Activated CD4-positive, alpha-beta T cell treated with anti-CD3 and anti-CD28 coated beads, Interleukin-2, amount 50 U/mL, for 16 hours (primary cell): Measurements from ENCODE around the gene SLC66A2.

ENCODE experiments used
- DNase-seq: peaks from one replicate; pipeline ENCODE4 v3.0.0-alpha.2; 2020

The SLC66A2 gene

DNA sequence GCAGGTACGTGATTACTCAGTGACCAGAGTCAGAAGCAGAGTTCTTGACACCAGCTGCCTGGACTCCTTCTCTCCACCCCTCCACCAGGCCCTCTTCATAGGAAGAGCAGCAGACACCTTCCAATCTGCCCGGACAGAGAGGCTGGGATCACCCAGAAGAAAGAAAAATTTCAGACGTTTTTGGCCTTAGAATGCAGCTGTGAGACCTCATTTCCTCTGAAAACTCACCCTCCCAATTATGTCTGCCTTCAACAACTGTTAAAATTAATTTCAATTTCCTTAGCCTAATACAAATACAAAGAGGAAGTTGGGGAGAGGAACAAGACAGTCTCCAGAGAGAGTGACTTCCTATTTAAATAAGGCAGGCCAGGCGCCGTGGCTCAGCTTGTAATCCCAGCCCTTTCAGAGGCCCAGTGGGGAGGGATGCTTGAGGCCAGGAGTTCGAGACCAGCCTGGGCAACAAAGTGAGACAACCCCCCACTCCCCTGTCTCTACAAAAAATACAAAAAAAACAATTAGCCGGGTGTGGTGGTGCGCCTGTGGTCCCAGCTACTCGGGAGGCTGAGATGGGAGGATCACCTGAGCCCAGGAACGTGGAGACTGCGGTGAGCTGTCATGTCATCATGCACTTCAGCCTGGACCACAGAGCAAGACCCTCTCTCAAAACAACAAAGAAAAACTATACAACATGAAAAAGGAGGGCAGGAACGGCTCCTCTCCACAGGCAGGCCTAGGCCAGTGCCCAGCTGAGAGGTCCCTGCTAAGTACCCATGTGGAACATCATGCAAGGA, 1.6 kb downstream of the SLC66A2 start:
- DNase-seq, result no peak

GRCh38 chr18:79948719-79949411, 2.6 kb downstream of the SLC66A2 start:
- no peak for DNase-seq

GRCh38 chr18:79947881-79948610, 3.4 kb downstream of the SLC66A2 start:
- no peak for DNase-seq

GRCh38 chr18:79947054-79947755, 4.2 kb downstream of the SLC66A2 start:
- DNase-seq, result no peak

- DNase-seq, result no peak
Measured at GRCh38 chr18:79945118-79946042, 6.1 kb downstream of the SLC66A2 start.

GRCh38 chr18:79944746-79945117, 6.7 kb downstream of the SLC66A2 start:
- DNase-seq, result no peak

- DNase-seq, result peak; percentile 50
Measured at GRCh38 chr18:79944126-79944731, 7.2 kb downstream of the SLC66A2 start.

- DNase-seq, result no peak
Measured at GRCh38 chr18:79943608-79944125, 7.8 kb downstream of the SLC66A2 start.

GRCh38 chr18:79942786-79943607, 8.5 kb downstream of the SLC66A2 start:
- no peak for DNase-seq

DNA sequence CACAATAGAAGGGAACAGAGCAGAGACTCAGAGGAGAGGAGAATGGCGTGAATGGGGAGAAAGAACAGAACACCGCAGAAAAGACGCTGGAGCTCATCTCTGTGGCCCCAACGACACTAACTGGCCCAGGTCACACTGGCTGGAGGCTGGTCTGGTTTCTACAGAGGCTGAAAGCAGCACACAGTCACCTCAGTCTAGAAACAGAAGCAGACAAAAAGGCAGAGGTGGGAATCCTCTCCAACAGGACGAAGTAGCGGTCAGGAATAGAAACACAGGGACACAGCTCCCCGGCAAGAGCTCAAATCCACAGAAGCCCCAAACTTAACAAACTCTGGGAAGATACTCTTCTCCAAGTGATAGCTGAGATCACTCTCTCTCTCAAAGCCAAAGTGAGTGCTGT, 9.2 kb downstream of the SLC66A2 start:
- no peak for DNase-seq

- DNase-seq, result no peak
Measured at GRCh38 chr18:79941473-79942119, 9.9 kb downstream of the SLC66A2 start.

GRCh38 chr18:79940814-79941472, 10.5 kb downstream of the SLC66A2 start:
- DNase-seq, result no peak

DNA sequence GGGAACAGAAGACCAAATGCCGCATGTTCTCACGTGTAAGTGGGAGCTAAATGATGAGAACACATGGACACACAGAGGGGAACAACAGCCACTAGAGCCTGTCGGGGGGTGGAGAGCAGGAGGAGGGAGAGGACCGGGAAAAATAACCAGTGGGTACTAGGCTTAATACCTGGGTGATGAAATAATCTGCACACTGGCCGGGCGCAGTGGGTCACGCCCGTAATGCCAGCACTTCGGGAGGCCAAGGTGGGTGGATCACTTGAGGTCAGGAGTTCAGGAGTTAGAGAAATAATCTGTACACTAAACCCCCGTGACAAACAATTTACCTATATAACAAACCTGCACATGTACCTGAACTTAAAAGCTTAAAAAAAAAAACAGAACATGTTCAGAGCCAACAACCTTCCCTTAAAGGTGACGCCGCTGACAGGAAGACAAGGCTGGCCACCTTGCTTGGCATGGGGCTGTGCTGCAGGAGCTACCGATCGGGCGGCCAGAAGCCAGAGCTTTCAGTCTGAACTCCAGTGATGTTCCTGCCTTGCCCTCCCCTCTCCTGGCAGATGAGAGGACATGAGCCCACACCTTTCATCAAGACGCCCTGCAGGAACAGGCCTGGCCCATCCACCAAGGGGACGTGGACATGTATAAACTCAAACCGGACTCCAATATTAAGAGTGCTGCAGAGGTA, 11.2 kb downstream of the SLC66A2 start:
- no peak for DNase-seq

- DNase-seq, result no peak
Measured at GRCh38 chr18:79939096-79939495, 12.4 kb downstream of the SLC66A2 start.

DNA sequence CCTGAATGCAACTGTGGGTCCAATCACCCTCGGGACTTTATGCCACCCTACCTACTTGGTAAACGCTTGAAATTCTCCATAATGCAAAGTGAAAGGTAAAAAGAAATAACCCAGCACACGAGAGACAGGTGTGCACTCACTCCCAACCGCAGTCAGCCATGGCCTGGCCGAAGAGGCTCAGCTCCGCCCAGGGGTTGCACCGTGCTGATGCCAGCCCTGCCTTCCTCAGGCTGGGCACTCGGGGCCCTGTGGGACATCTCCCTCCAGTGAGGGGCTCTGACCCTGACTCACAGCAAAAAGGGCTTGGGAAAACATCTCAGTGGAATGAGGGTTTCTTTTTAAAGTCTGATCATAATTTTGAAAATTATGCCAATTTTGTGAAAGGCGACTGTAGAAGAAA, 13.3 kb downstream of the SLC66A2 start:
- DNase-seq, result no peak

DNA sequence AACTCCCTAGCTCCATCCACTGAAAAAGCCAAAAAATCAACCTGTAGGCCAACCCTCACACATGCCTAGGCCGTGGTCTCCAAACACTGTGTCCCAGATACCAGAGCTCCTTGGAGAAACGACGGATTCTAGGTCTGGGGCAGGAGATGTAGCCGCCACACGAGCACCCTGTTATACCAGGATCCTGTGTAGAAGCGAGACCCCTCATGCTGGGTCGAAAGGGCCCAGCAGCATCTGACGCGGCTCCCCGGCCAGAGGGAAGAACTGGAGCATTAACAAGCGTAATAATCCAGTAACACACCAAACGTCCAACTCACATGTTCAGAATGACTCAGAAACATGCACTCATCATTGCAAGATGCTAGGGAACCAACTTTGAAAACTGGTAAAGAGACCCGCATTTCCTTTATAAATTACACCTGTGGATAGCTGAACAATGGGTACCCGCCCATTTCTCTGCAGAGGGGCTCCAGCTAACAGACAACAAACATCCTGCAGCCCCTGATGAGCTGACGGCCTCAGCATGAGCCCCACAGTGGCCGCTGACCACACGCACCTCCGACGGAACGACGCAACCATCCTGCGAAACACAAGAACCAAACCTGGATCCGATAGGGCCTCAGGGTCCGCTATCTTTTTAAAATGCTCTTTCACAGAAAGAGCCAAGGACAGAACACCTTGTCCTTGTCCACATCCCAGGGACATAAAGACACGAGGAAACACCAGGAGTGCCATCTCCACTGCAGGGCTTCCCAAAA, 14.2 kb downstream of the SLC66A2 start:
- no peak for DNase-seq

DNA sequence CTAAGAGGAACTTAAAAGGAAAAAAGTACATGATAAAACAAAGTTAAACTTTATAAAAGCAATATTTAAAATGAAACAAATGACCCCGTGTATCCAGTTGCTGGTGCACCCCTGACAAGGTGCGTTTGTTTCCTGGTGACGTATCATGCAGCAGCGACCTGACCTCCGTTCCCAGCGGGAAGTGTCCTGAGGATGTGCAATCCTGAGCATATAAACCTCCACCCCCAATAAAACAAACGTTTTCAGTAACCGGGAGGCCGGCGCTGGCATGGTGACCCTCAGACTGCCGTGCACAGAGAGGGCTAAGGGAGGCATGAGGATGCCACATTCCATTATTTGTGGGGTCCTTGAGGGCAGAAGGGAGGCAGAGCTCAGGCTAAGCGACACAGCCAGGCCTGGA, 14.8 kb downstream of the SLC66A2 start:
- no peak for DNase-seq

DNA sequence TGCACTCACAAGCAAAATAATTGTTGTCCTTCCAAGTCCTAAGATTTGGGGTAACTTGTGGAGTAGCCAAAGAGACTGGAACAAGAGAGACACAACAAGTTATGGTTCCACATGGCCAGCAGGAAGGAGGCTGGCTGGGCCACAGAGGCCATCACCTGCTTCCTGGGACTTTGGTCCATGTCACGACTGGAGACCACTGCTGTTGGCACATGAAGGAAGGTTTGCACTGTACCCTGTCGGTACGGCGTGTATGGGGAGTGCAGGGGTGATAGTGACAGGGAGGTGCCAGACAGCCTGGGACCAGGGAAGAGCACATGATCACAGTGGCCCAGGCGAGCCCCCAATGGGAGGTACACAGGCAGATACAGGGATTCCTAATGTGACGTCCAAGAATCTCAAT, 15.5 kb downstream of the SLC66A2 start:
- no peak for DNase-seq
